ENCODE results near the gene FAU.
A peak's percentile ranks its signal among the peaks of the same experiment; 100 is the strongest.

The FAU gene

GRCh38 chr11:65109231-65110198 lies 12.4 kb downstream of the FAU start:
- Histone ChIP-seq H3K4me1 (ENCODE audit: control insufficient read depth, insufficient read depth, low read length) (peaks cover 3% of the 10 kb centered on the region), H3K9me3 (ENCODE audit: control insufficient read depth, insufficient read depth, low read length) (no peaks in the 10 kb centered on the region), H3K27me3 (ENCODE audit: control insufficient read depth, insufficient read depth, low read length) (no peaks in the 10 kb centered on the region), H3K4me3 (ENCODE audit: low read depth, low read length) (no peak overlapping the region), H3K9ac (ENCODE audit: low read depth, low read length) (no peak overlapping the region), H3K36me3 (ENCODE audit: control insufficient read depth, insufficient read depth, low read length) (peaks cover 20% of the 10 kb centered on the region)

- Histone ChIP-seq H3K9me3 (ENCODE audit: control insufficient read depth, insufficient read depth, low read length) (no peaks in the 10 kb centered on the region), H3K9ac (ENCODE audit: low read depth, low read length) (no peak overlapping the region), H3K27me3 (ENCODE audit: control insufficient read depth, insufficient read depth, low read length) (no peaks in the 10 kb centered on the region), H3K36me3 (ENCODE audit: control insufficient read depth, insufficient read depth, low read length) (peaks cover 19% of the 10 kb centered on the region), H3K4me1 (ENCODE audit: control insufficient read depth, insufficient read depth, low read length) (peaks cover 1% of the 10 kb centered on the region), H3K4me3 (ENCODE audit: low read depth, low read length) (no peak overlapping the region)
These were observed 13.3 kb downstream of the FAU start for GRCh38 chr11:65108469-65109123.

- Histone ChIP-seq H3K9ac (ENCODE audit: low read depth, low read length) (no peak overlapping the region), H3K9me3 (ENCODE audit: control insufficient read depth, insufficient read depth, low read length) (no peaks in the 10 kb centered on the region), H3K4me3 (ENCODE audit: low read depth, low read length) (no peak overlapping the region), H3K27me3 (ENCODE audit: control insufficient read depth, insufficient read depth, low read length) (no peaks in the 10 kb centered on the region), H3K4me1 (ENCODE audit: control insufficient read depth, insufficient read depth, low read length) (no peaks in the 10 kb centered on the region), H3K36me3 (ENCODE audit: control insufficient read depth, insufficient read depth, low read length) (peaks cover 19% of the 10 kb centered on the region)
These were observed 14.0 kb downstream of the FAU start for GRCh38 chr11:65107751-65108468.

- H3K36me3 ChIP-seq (ENCODE audit: control insufficient read depth, insufficient read depth, low read length) = peaks cover 19% of the 10 kb centered on the region
These were observed 14.9 kb downstream of the FAU start for GRCh38 chr11:65107078-65107477.

GRCh38 chr11:65104628-65105027 lies 17.3 kb downstream of the FAU start:
- H3K9ac ChIP-seq (ENCODE audit: low read depth, low read length) = no peak overlapping the region
- H3K27me3 ChIP-seq (ENCODE audit: control insufficient read depth, insufficient read depth, low read length) = no peaks in the 10 kb centered on the region
- no peaks in the 10 kb centered on the region for H3K9me3 ChIP-seq (ENCODE audit: control insufficient read depth, insufficient read depth, low read length)
- H3K4me3 ChIP-seq (ENCODE audit: low read depth, low read length) = no peak overlapping the region
- peaks cover 14% of the 10 kb centered on the region for H3K36me3 ChIP-seq (ENCODE audit: control insufficient read depth, insufficient read depth, low read length)
- H3K4me1 ChIP-seq (ENCODE audit: control insufficient read depth, insufficient read depth, low read length) = no peaks in the 10 kb centered on the region

More at GRCh38 chr11:65107078-65107477, 14.9 kb downstream of the FAU start:
- H3K4me3 ChIP-seq (ENCODE audit: low read depth, low read length) = no peak overlapping the region
- H3K9ac ChIP-seq (ENCODE audit: low read depth, low read length) = no peak overlapping the region
- no peaks in the 10 kb centered on the region for H3K27me3 ChIP-seq (ENCODE audit: control insufficient read depth, insufficient read depth, low read length)
- H3K9me3 ChIP-seq (ENCODE audit: control insufficient read depth, insufficient read depth, low read length) = no peaks in the 10 kb centered on the region
- H3K4me1 ChIP-seq (ENCODE audit: control insufficient read depth, insufficient read depth, low read length) = no peaks in the 10 kb centered on the region

GRCh38 chr11:65103476-65103875 lies 18.5 kb downstream of the FAU start:
- Histone ChIP-seq H3K9ac (ENCODE audit: low read depth, low read length) (no peak overlapping the region), H3K27me3 (ENCODE audit: control insufficient read depth, insufficient read depth, low read length) (no peaks in the 10 kb centered on the region), H3K36me3 (ENCODE audit: control insufficient read depth, insufficient read depth, low read length) (peaks cover 6% of the 10 kb centered on the region), H3K4me1 (ENCODE audit: control insufficient read depth, insufficient read depth, low read length) (no peaks in the 10 kb centered on the region), H3K9me3 (ENCODE audit: control insufficient read depth, insufficient read depth, low read length) (no peaks in the 10 kb centered on the region), H3K4me3 (ENCODE audit: low read depth, low read length) (no peak overlapping the region)

GRCh38 chr11:65102142-65103095 lies 19.5 kb downstream of the FAU start:
- H3K9me3 ChIP-seq (ENCODE audit: control insufficient read depth, insufficient read depth, low read length) = no peaks in the 10 kb centered on the region
- H3K27me3 ChIP-seq (ENCODE audit: control insufficient read depth, insufficient read depth, low read length) = no peaks in the 10 kb centered on the region

GRCh38 chr11:65100674-65101350 lies 21.1 kb downstream of the FAU start:
- Histone ChIP-seq H3K4me1 (ENCODE audit: control insufficient read depth, insufficient read depth, low read length) (peaks cover 3% of the 10 kb centered on the region), H3K36me3 (ENCODE audit: control insufficient read depth, insufficient read depth, low read length) (no peaks in the 10 kb centered on the region), H3K9me3 (ENCODE audit: control insufficient read depth, insufficient read depth, low read length) (no peaks in the 10 kb centered on the region), H3K4me3 (ENCODE audit: low read depth, low read length) (no peak overlapping the region), H3K27me3 (ENCODE audit: control insufficient read depth, insufficient read depth, low read length) (no peaks in the 10 kb centered on the region), H3K9ac (ENCODE audit: low read depth, low read length) (no peak overlapping the region)

More at GRCh38 chr11:65102142-65103095, 19.5 kb downstream of the FAU start:
- no peak overlapping the region for H3K4me3 ChIP-seq (ENCODE audit: low read depth, low read length)
- H3K9ac ChIP-seq (ENCODE audit: low read depth, low read length) = no peak overlapping the region
- H3K4me1 ChIP-seq (ENCODE audit: control insufficient read depth, insufficient read depth, low read length) = no peaks in the 10 kb centered on the region
- peaks cover under 1% of the 10 kb centered on the region for H3K36me3 ChIP-seq (ENCODE audit: control insufficient read depth, insufficient read depth, low read length)

GRCh38 chr11:65096926-65097325 lies 25.0 kb downstream of the FAU start:
- no peaks in the 10 kb centered on the region for H3K27me3 ChIP-seq (ENCODE audit: control insufficient read depth, insufficient read depth, low read length)
- no peaks in the 10 kb centered on the region for H3K36me3 ChIP-seq (ENCODE audit: control insufficient read depth, insufficient read depth, low read length)
- H3K9ac ChIP-seq (ENCODE audit: low read depth, low read length) = no peak overlapping the region
- H3K4me1 ChIP-seq (ENCODE audit: control insufficient read depth, insufficient read depth, low read length) = peaks cover 3% of the 10 kb centered on the region
- H3K9me3 ChIP-seq (ENCODE audit: control insufficient read depth, insufficient read depth, low read length) = no peaks in the 10 kb centered on the region
- H3K4me3 ChIP-seq (ENCODE audit: low read depth, low read length) = peak overlapping the region; percentile 82

- Histone ChIP-seq H3K27me3 (ENCODE audit: control insufficient read depth, insufficient read depth, low read length) (no peaks in the 10 kb centered on the region), H3K4me3 (ENCODE audit: low read depth, low read length) (peak within 1 kb of the TSS; percentile 82), H3K36me3 (ENCODE audit: control insufficient read depth, insufficient read depth, low read length) (no peaks in the 10 kb centered on the region), H3K4me1 (ENCODE audit: control insufficient read depth, insufficient read depth, low read length) (peaks cover 3% of the 10 kb centered on the region), H3K9ac (ENCODE audit: low read depth, low read length) (peak within 1 kb of the TSS; percentile 76), H3K9me3 (ENCODE audit: control insufficient read depth, insufficient read depth, low read length) (no peaks in the 10 kb centered on the region)
These were observed 25.7 kb downstream of the FAU start, which contains the start of gene VPS51 for GRCh38 chr11:65095974-65096806. Gene VPS51, plus strand, starts transcription at chr11:65096214. Its CDS starts 37 bp downstream, at chr11:65096251.

Measured in iPS-15b (cell line).